Keratinocyte (primary cell): Measurements from ENCODE around the gene TARBP1.

Source experiments
- CTCF ChIP-seq, 3 experiments: IDR thresholded peaks in 1 of 3; conservative IDR thresholded peaks in 1 of 3; optimal IDR thresholded peaks in 1 of 3; 2 replicates in 2 of 3; 3 replicates in 1 of 3; pipeline versions ENCODE3 to v1.5.1; 2011; ENCODE audit warnings: low read length in 3 of 3, mild to moderate bottlenecking in 3 of 3, moderate library complexity in 2 of 3, control low read depth in 1 of 3, inconsistent platforms in 1 of 3; ENCODE audit not compliant: insufficient read depth in 2 of 3; ENCODE audit errors: extremely low read depth in 1 of 3
- EZH2 ChIP-seq: IDR thresholded peaks from one replicate; pipeline ENCODE4 v1.6.1; 2012; ENCODE audit warnings: inconsistent platforms, mild to moderate bottlenecking, low read length, moderate library complexity

- no peak for TF ChIP-seq CTCF (optimal IDR thresholded peaks at IDR 0.05 in 1 of 3, IDR thresholded peaks at IDR 0.05 in 1 of 3, conservative IDR thresholded peaks at IDR 0.05 in 1 of 3; ENCODE audit: extremely low read depth in 1 of 3, insufficient read depth in 2 of 3, low read length in 3 of 3)
- TF ChIP-seq EZH2, result no peak
Measured at GRCh38 chr1:234372011-234372757, 106.8 kb downstream of the TARBP1 start.
